GM18519 (cell line): ENCODE measurements around the gene STAB2.

ENCODE experiments used
- ATAC-seq: cut with Tn5 transposase; IDR thresholded peaks from one replicate; pipeline ENCODE4 v1.9.1; 2021; ENCODE audit warnings: mild to moderate bottlenecking, moderate library complexity; ENCODE audit not compliant: unreplicated experiment, low FRiP score

The STAB2 gene

GRCh38 chr12:103586791-103587370 lies at the start of gene STAB2:
STAB2 (plus strand) TSS chr12:103587273; CDS start chr12:103587477, 204 bp downstream.
- ATAC-seq = no peak

- no peak for ATAC-seq
Observed at GRCh38 chr12:103538397-103538796, 48.7 kb upstream of the STAB2 start.

GRCh38 chr12:103540319-103540718 lies 46.8 kb upstream of the STAB2 start:
- no peak for ATAC-seq

GRCh38 chr12:103542078-103542477 lies 45.0 kb upstream of the STAB2 start:
- ATAC-seq = no peak

- ATAC-seq = no peak
Observed at GRCh38 chr12:103546959-103547358, 40.1 kb upstream of the STAB2 start.

GRCh38 chr12:103547376-103547775 lies 39.7 kb upstream of the STAB2 start:
- ATAC-seq = no peak

GRCh38 chr12:103547929-103548328 lies 39.1 kb upstream of the STAB2 start:
- no peak for ATAC-seq

GRCh38 chr12:103548622-103549601 lies 38.2 kb upstream of the STAB2 start:
- no peak for ATAC-seq

GRCh38 chr12:103556890-103557627 lies 30.0 kb upstream of the STAB2 start:
- ATAC-seq = no peak

GRCh38 chr12:103557628-103558010 lies 29.5 kb upstream of the STAB2 start:
- ATAC-seq = no peak

GRCh38 chr12:103558879-103559278 lies 28.2 kb upstream of the STAB2 start:
- no peak for ATAC-seq

GRCh38 chr12:103560604-103561101 lies 26.4 kb upstream of the STAB2 start:
- ATAC-seq = no peak

GRCh38 chr12:103561174-103561573 lies 25.9 kb upstream of the STAB2 start:
- no peak for ATAC-seq

- ATAC-seq = no peak
Observed at GRCh38 chr12:103566398-103566797, 20.7 kb upstream of the STAB2 start.

GRCh38 chr12:103569278-103569677 lies 17.8 kb upstream of the STAB2 start:
- no peak for ATAC-seq

GRCh38 chr12:103571286-103571685 lies 15.8 kb upstream of the STAB2 start:
- no peak for ATAC-seq

- ATAC-seq = no peak
Observed at GRCh38 chr12:103572312-103573045, 14.6 kb upstream of the STAB2 start.

- no peak for ATAC-seq
Observed at GRCh38 chr12:103573185-103573584, 13.9 kb upstream of the STAB2 start.

- ATAC-seq = no peak
Observed at GRCh38 chr12:103578926-103579325, 8.1 kb upstream of the STAB2 start.

- no peak for ATAC-seq
Observed at GRCh38 chr12:103580026-103580425, 7.0 kb upstream of the STAB2 start.
